ENCODE results near the gene PRKAR1B. TPM values are rescaled to one million over a fixed set of nuclear protein-coding genes. Genes with fewer than 3 reads are reported as not detected.

PRKAR1B gene
- total and polyA plus RNA-seq, 10 of the 15 experiments (the other 5 are each of a cell fraction or from before 2014, with no cell fraction given), result 1.4 to 45.6 (median 19.3) TPM

- DNase-seq (ENCODE audit: low read depth, low spot score) (no peak), FAIRE-seq (no peak), ATAC-seq (no peak)
- H3K27me3 ChIP-seq (replicated peaks in 1 of 2; ENCODE audit: control insufficient read depth in 2 of 2, insufficient read depth in 2 of 2, low read length in 1 of 2), result no peaks in the 10 kb centered on the region
- no peaks in the 10 kb centered on the region for H3K36me3 ChIP-seq (ENCODE audit: control insufficient read depth in 2 of 2, insufficient read depth in 2 of 2, low read length in 1 of 2)
- intact Hi-C loops (cut with micrococcal nuclease; ENCODE audit: unreplicated experiment) (no loop called here), in situ Hi-C loops (cut with MboI) (no loop called here)
- RAD21 ChIA-PET (ENCODE audit: unreplicated experiment), result no interaction called here
- H3K79me2 ChIP-seq (ENCODE audit: control insufficient read depth, insufficient read depth, low read length), result no peaks in the 10 kb centered on the region
- CTCF ChIA-PET, result no interaction called here
- no peak overlapping the region for H3K4me2 ChIP-seq (ENCODE audit: control insufficient read depth, insufficient read depth)
- 98% methylated on average over 23 of the region's 23 CpGs for WGBS (ENCODE audit: insufficient coverage, insufficient replicate concordance, low lambda C conversion rate, missing lambda C conversion rate)
- no TSS peak for BruUV-seq (replicated peaks)
- H3K4me3 ChIP-seq, result no peak overlapping the region
- no peak overlapping the region for H2AFZ ChIP-seq (ENCODE audit: control insufficient read depth, low read depth, low read length)
- POLR2A ChIA-PET, result no interaction called here
- H3K4me1 ChIP-seq (ENCODE audit: control insufficient read depth, insufficient read depth, low read length), result no peaks in the 10 kb centered on the region
- H3K9ac ChIP-seq (ENCODE audit: control insufficient read depth, insufficient read depth, low read length), result no peak overlapping the region
- no peaks in the 10 kb centered on the region for H4K20me1 ChIP-seq (ENCODE audit: control insufficient read depth, insufficient read depth)
- no peak overlapping the region for H3K27ac ChIP-seq (ENCODE audit: control insufficient read depth, insufficient read depth)
- H3K9me3 ChIP-seq (replicated peaks; ENCODE audit: control insufficient read depth, insufficient read depth, low read length), result peaks cover 10% of the 10 kb centered on the region; the same call in 2 of the 3 replicates
- SMC1A ChIA-PET (ENCODE audit: uncharacterized antibody, unreplicated experiment), result no interaction called here
- TF ChIP-seq ZNF687 (IDR thresholded peaks at IDR 0.05), result no peak
- TF ChIP-seq DPF2 (IDR thresholded peaks at IDR 0.05), result no peak
- TF ChIP-seq MTA3 (IDR thresholded peaks at IDR 0.05; ENCODE audit: borderline replicate concordance, low read length), result no peak
- TF ChIP-seq SRF (IDR thresholded peaks at IDR 0.05; ENCODE audit: low read depth in 2 of 2, low read length in 2 of 2), result no peak
- no peak for TF ChIP-seq MEF2B (IDR thresholded peaks at IDR 0.05; ENCODE audit: partially characterized antibody, poor library complexity, severe bottlenecking)
- no peak for TF ChIP-seq MYB (IDR thresholded peaks at IDR 0.05; ENCODE audit: borderline replicate concordance, low read depth, low read length)
- TF ChIP-seq, protein P1, sequence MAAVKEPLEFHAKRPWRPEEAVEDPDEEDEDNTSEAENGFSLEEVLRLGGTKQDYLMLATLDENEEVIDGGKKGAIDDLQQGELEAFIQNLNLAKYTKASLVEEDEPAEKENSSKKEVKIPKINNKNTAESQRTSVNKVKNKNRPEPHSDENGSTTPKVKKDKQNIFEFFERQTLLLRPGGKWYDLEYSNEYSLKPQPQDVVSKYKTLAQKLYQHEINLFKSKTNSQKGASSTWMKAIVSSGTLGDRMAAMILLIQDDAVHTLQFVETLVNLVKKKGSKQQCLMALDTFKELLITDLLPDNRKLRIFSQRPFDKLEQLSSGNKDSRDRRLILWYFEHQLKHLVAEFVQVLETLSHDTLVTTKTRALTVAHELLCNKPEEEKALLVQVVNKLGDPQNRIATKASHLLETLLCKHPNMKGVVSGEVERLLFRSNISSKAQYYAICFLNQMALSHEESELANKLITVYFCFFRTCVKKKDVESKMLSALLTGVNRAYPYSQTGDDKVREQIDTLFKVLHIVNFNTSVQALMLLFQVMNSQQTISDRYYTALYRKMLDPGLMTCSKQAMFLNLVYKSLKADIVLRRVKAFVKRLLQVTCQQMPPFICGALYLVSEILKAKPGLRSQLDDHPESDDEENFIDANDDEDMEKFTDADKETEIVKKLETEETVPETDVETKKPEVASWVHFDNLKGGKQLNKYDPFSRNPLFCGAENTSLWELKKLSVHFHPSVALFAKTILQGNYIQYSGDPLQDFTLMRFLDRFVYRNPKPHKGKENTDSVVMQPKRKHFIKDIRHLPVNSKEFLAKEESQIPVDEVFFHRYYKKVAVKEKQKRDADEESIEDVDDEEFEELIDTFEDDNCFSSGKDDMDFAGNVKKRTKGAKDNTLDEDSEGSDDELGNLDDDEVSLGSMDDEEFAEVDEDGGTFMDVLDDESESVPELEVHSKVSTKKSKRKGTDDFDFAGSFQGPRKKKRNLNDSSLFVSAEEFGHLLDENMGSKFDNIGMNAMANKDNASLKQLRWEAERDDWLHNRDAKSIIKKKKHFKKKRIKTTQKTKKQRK (IDR thresholded peaks at IDR 0.05; ENCODE audit: low read depth, low read length), result no peak
- no peak for TF ChIP-seq BHLHE40 (IDR thresholded peaks at IDR 0.05; ENCODE audit: borderline replicate concordance in 1 of 2, low read depth in 2 of 2, low read length in 1 of 2)
- TF ChIP-seq TAF1 (IDR thresholded peaks at IDR 0.05; ENCODE audit: borderline replicate concordance, low read depth, low read length), result no peak
- TF ChIP-seq SMAD5 (IDR thresholded peaks at IDR 0.05; ENCODE audit: low read depth), result no peak
- no peak for TF ChIP-seq NFYA (IDR thresholded peaks at IDR 0.05; ENCODE audit: borderline replicate concordance, low read depth, low read length)
- no peak for TF ChIP-seq ZNF217 (IDR thresholded peaks at IDR 0.05)
- TF ChIP-seq RCOR1 (conservative IDR thresholded peaks at IDR 0.05; ENCODE audit: low read depth, low read length), result no peak
- TF ChIP-seq, protein P2, sequence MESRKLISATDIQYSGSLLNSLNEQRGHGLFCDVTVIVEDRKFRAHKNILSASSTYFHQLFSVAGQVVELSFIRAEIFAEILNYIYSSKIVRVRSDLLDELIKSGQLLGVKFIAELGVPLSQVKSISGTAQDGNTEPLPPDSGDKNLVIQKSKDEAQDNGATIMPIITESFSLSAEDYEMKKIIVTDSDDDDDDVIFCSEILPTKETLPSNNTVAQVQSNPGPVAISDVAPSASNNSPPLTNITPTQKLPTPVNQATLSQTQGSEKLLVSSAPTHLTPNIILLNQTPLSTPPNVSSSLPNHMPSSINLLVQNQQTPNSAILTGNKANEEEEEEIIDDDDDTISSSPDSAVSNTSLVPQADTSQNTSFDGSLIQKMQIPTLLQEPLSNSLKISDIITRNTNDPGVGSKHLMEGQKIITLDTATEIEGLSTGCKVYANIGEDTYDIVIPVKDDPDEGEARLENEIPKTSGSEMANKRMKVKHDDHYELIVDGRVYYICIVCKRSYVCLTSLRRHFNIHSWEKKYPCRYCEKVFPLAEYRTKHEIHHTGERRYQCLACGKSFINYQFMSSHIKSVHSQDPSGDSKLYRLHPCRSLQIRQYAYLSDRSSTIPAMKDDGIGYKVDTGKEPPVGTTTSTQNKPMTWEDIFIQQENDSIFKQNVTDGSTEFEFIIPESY (IDR thresholded peaks at IDR 0.05), result no peak
These were observed 109.2 kb downstream of the PRKAR1B start for GRCh38 chr7:617614-618538.

Data from GM12878 (cell line).